ENCODE results near the gene TTC27. TPM values are rescaled to one million over a fixed set of nuclear protein-coding genes. Genes with fewer than 3 reads are reported as not detected.
"Not testable (repeated sequence)": the region's sequence is repeated elsewhere in the genome, so short reads cannot be mapped to it uniquely, and the experiment has no call there.

The TTC27 gene
- total RNA-seq, 4 donors from 2014 or later = 11.0 to 16.4 (median 11.3) TPM

DNA sequence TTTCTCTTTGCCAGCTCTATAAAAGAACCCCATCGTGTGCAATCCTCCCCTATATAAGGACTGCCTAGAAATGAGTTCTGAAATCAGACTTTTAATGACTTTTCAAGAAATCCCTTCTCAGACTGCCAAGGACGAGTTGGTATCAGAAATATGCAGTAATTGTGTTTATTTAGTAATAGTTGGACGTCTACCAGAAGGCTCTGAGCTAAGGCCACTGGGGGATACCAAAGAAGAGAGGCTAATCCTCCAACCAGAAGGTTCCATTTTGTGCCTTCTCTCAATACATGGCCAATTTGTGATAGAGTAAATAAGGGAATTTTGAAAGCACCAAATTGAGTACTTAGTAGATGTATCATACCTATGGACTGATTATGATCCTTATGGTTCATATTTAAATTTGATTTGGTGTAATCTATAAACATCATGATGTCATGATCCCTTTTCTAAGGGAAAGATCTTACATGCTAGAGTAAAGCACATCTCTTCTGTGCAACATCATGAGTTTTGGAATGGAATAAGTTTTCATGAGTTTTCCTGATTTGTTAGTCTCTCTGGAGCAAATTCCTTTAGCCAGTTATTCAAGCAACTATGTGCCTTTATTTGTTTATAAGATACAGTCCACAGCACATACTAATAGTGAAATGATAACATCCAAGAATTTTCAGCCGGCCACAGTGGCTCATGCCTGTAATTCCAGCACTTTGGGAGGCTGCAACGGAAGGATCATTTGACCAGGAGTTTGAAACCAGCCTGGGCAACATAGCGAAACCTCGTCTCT is 236.7 kb downstream of the TTC27 start:
- no peak for DNase-seq (ENCODE audit: low spot score in 2 of 2)
- H3K4me3 ChIP-seq (ENCODE audit: low read depth, poor library complexity, severe bottlenecking) = no peak overlapping the region
- WGBS, 2 donors = 43 to 60% methylated on average over 7 of the region's 7 CpGs
- no peak for TF ChIP-seq POLR2A (IDR thresholded peaks at IDR 0.05)
- TF ChIP-seq, protein P1, sequence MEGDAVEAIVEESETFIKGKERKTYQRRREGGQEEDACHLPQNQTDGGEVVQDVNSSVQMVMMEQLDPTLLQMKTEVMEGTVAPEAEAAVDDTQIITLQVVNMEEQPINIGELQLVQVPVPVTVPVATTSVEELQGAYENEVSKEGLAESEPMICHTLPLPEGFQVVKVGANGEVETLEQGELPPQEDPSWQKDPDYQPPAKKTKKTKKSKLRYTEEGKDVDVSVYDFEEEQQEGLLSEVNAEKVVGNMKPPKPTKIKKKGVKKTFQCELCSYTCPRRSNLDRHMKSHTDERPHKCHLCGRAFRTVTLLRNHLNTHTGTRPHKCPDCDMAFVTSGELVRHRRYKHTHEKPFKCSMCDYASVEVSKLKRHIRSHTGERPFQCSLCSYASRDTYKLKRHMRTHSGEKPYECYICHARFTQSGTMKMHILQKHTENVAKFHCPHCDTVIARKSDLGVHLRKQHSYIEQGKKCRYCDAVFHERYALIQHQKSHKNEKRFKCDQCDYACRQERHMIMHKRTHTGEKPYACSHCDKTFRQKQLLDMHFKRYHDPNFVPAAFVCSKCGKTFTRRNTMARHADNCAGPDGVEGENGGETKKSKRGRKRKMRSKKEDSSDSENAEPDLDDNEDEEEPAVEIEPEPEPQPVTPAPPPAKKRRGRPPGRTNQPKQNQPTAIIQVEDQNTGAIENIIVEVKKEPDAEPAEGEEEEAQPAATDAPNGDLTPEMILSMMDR (IDR thresholded peaks at IDR 0.05) = no peak
- intact Hi-C loops (cut with DNase I; ENCODE audit: low total_unique reads) = no loop called here

DNA sequence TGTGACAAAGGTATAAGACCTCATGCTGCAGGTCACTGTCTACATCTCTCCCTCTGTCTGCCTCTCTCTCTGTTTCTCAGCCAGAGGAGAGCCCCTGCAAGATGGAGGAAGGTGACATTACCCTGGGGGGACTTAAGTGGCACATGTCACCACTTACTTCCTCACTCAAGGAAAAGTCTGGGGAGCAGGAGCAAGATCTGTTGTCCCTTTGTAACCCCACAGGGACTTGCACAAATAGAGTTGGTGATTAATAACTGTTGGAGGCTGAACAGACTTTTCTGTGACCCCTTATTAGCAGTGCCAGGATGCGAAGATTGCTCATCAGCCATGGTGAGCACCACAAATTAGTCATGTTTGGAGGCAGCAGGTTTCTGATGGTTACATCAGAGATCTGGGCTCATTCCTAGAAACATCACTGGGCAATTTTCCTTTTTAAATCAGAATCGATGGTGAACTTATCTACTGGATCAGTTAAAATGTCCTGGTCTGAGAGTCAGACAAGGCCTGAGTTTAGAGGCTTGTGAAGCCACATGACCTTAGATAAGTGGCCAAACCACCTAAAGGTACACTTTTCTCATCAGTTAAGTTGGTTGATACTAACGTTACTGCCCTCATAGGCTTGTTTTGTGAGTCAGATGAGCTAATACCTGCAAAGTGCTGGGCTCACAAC is 237.7 kb downstream of the TTC27 start:
- intact Hi-C loops (cut with DNase I; ENCODE audit: low total_unique reads) = no loop called here
- DNase-seq (ENCODE audit: low spot score in 2 of 2) = no peak
- H3K4me3 ChIP-seq (ENCODE audit: low read depth, poor library complexity, severe bottlenecking) = no peak overlapping the region
- TF ChIP-seq, protein P1 (IDR thresholded peaks at IDR 0.05) = no peak
- no peak for TF ChIP-seq POLR2A (IDR thresholded peaks at IDR 0.05)
- WGBS, 2 donors = 45 to 47% methylated on average over 3 of the region's 3 CpGs

DNA sequence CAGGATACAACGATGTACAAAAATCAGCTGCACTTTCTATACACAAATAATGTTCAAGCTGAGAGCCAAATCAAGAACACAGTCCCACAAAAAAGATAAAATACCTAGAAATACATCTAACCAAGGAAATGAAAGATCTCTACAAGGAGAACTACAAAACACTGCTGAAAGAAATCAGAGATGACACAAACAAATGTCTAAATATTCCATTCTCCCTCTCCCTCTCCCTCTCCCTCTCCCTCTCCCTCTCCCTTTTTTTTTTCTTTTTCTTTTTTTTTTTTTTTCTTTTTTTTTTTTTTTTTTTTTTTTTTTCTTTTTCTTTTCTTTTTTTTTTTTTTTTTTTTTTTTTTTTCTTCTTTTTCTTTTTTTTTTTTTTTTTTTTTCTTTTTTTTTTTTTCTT is 238.6 kb downstream of the TTC27 start:
- 88 to 96% methylated on average over 1 of the region's 1 CpG for WGBS, 2 donors
- intact Hi-C loops (cut with DNase I; ENCODE audit: low total_unique reads); H3K4me3 ChIP-seq (ENCODE audit: low read depth, poor library complexity, severe bottlenecking); DNase-seq (ENCODE audit: low spot score in 2 of 2): not testable (repeated sequence)

Small RNA genes lying within 50 kb of the gene (microRNA-seq; reads per million reads assigned to microRNA genes)
- 0 reads per million in 2 donors for gene MIR4765 (ENCODE audit: borderline number of aligned reads in 1 of 2, borderline replicate concordance in 2 of 2)

Measured in lower leg skin (tissue), 4 donors.